ENCODE measurements around the gene CAMK2G.

CAMK2G gene

GRCh38 chr10:73879296-73880173 lies 5.2 kb upstream of the CAMK2G start:
- DNase-seq (ENCODE audit: low read depth): no peak

GRCh38 chr10:73878365-73878764 lies 4.0 kb upstream of the CAMK2G start:
- DNase-seq (ENCODE audit: low read depth): no peak

- DNase-seq (ENCODE audit: low read depth): no peak
Measured at GRCh38 chr10:73877533-73878160, 3.3 kb upstream of the CAMK2G start.

- no peak for DNase-seq (ENCODE audit: low read depth)
Measured at GRCh38 chr10:73876971-73877370, 2.6 kb upstream of the CAMK2G start.

- DNase-seq (ENCODE audit: low read depth): no peak
Measured at GRCh38 chr10:73876566-73876965, 2.2 kb upstream of the CAMK2G start.

GRCh38 chr10:73876157-73876556 lies 1.8 kb upstream of the CAMK2G start:
- no peak for DNase-seq (ENCODE audit: low read depth)

GRCh38 chr10:73875139-73875475 lies 752 bp upstream of the CAMK2G start:
- no peak for DNase-seq (ENCODE audit: low read depth)

GRCh38 chr10:73873838-73874215 lies 528 bp downstream of the CAMK2G start:
- DNase-seq (ENCODE audit: low read depth): no peak

GRCh38 chr10:73873142-73873837 lies 1.1 kb downstream of the CAMK2G start:
- DNase-seq (ENCODE audit: low read depth): no peak

GRCh38 chr10:73872190-73872710 lies 2.1 kb downstream of the CAMK2G start:
- no peak for DNase-seq (ENCODE audit: low read depth)

- no peak for DNase-seq (ENCODE audit: low read depth)
Measured at GRCh38 chr10:73871295-73872189, 2.8 kb downstream of the CAMK2G start.

GRCh38 chr10:73868655-73869195 lies 5.6 kb downstream of the CAMK2G start:
- no peak for DNase-seq (ENCODE audit: low read depth)

- no peak for DNase-seq (ENCODE audit: low read depth)
Measured at GRCh38 chr10:73867871-73868631, 6.3 kb downstream of the CAMK2G start.

GRCh38 chr10:73867126-73867807 lies 7.1 kb downstream of the CAMK2G start:
- no peak for DNase-seq (ENCODE audit: low read depth)

- no peak for DNase-seq (ENCODE audit: low read depth)
Measured at GRCh38 chr10:73866621-73867020, 7.7 kb downstream of the CAMK2G start.

GRCh38 chr10:73865459-73866442 lies 8.6 kb downstream of the CAMK2G start:
- no peak for DNase-seq (ENCODE audit: low read depth)

GRCh38 chr10:73865107-73865458 lies 9.3 kb downstream of the CAMK2G start:
- DNase-seq (ENCODE audit: low read depth): no peak

- DNase-seq (ENCODE audit: low read depth): no peak
Measured at GRCh38 chr10:73864229-73864628, 10.1 kb downstream of the CAMK2G start.

Data from non-pigmented ciliary epithelial cell (primary cell).